ENCODE data around the gene OR14J1. TPM values are rescaled to one million over a fixed set of nuclear protein-coding genes. Genes with fewer than 3 reads are reported as not detected.
"Not testable (repeated sequence)": the region's sequence is repeated elsewhere in the genome, so short reads cannot be mapped to it uniquely, and the experiment has no call there.

Gene OR14J1
- polyA plus RNA-seq, 3 donors: not detected

DNA sequence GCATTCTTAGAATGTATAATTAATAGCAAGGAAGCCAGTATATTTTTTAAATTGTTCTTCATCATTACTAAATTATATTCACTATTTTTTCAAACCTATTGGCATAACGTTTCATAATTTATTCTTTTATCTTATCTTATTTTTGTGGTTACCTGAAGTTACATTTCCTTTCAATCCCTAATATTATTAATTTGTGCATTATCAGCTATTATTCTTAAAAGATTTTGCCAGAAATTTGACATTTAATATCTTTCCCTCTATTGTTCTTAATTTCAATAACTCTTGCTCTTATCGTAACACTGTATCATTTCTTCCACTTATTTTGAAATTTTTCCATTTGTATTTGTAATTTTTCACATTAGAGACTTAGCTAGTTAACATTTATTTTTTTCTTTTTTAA is 18.4 kb downstream of the OR14J1 start:
- Histone ChIP-seq H3K27me3 (ENCODE audit: control insufficient read depth in 2 of 2, insufficient read depth in 2 of 2, low read length in 2 of 2) (no peaks in the 10 kb centered on the region), H3K27ac (ENCODE audit: low read depth in 1 of 2, low read length in 2 of 2) (no peak overlapping the region), H4K20me1 (ENCODE audit: insufficient read depth, low read length) (no peaks in the 10 kb centered on the region), H3K4me2 (replicated peaks; ENCODE audit: extremely low read depth, low read length, poor library complexity, severe bottlenecking) (no peak overlapping the region), H3K36me3 (replicated peaks in 1 of 2; ENCODE audit: control insufficient read depth in 1 of 2, insufficient read depth in 2 of 2, low read length in 2 of 2) (no peaks in the 10 kb centered on the region), H3K4me3 (replicated peaks in 1 of 3; ENCODE audit: low read depth in 2 of 3, low read length in 3 of 3) (no peak overlapping the region), H3K9ac (ENCODE audit: insufficient read depth, low read length, poor library complexity, severe bottlenecking) (no peak overlapping the region), H3K79me2 (ENCODE audit: insufficient read depth, low read length) (no peaks in the 10 kb centered on the region), H3K9me3 (replicated peaks in 1 of 2; ENCODE audit: control insufficient read depth in 1 of 2, insufficient read depth in 1 of 2, low read length in 2 of 2) (no peaks in the 10 kb centered on the region), H2AFZ (ENCODE audit: insufficient read depth, low read depth, low read length, poor library complexity, severe bottlenecking) (no peak overlapping the region), H3K4me1 (ENCODE audit: control insufficient read depth in 1 of 2, insufficient read depth in 2 of 2, low read length in 2 of 2) (no peaks in the 10 kb centered on the region)
- intact Hi-C loops (cut with micrococcal nuclease): no loop called here
- no peak overlapping the region for H3K27ac Mint-ChIP-seq
- DNase-seq: no peak
- TF ChIP-seq, protein P1, sequence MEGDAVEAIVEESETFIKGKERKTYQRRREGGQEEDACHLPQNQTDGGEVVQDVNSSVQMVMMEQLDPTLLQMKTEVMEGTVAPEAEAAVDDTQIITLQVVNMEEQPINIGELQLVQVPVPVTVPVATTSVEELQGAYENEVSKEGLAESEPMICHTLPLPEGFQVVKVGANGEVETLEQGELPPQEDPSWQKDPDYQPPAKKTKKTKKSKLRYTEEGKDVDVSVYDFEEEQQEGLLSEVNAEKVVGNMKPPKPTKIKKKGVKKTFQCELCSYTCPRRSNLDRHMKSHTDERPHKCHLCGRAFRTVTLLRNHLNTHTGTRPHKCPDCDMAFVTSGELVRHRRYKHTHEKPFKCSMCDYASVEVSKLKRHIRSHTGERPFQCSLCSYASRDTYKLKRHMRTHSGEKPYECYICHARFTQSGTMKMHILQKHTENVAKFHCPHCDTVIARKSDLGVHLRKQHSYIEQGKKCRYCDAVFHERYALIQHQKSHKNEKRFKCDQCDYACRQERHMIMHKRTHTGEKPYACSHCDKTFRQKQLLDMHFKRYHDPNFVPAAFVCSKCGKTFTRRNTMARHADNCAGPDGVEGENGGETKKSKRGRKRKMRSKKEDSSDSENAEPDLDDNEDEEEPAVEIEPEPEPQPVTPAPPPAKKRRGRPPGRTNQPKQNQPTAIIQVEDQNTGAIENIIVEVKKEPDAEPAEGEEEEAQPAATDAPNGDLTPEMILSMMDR (IDR thresholded peaks at IDR 0.05): no peak
- peaks cover 0 to 3% (median 0%) of the 10 kb centered on the region in 7 donors for H3K9me3 Mint-ChIP-seq
- WGBS (ENCODE audit: insufficient coverage): no CpG with 5 or more reads among the region's 2 CpGs
- no peak overlapping the region for H3K4me3 Mint-ChIP-seq
- peaks cover 0 to 3% (median 2%) of the 10 kb centered on the region in 3 donors for H3K27me3 Mint-ChIP-seq (ENCODE audit: low read depth in 3 of 3)
- no peaks in the 10 kb centered on the region for H3K4me1 Mint-ChIP-seq
- no peaks in the 10 kb centered on the region for H3K36me3 Mint-ChIP-seq

DNA sequence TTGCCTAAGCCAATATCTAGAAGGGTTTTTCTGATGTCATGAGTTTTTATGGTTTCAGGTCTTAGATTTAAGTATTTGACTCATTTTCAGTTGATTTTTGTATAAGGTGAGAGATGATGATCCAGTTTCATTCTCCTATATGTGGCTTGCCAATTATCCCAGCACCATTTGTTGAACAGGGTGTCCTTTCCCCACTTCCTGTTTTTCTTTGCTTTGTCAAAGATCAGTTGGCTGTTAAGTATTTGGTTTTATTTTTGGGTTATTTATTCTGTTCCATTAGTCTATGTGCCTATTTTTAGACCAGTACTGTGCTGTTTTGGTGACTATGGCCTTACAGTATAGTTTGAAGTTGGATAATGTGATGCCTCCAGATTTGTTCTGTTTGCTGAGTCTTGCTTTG is 21.8 kb downstream of the OR14J1 start:
- DNase-seq; H3K79me2 ChIP-seq (ENCODE audit: insufficient read depth, low read length); H3K9me3 ChIP-seq (replicated peaks in 1 of 2; ENCODE audit: control insufficient read depth in 1 of 2, insufficient read depth in 1 of 2, low read length in 2 of 2); H3K27ac Mint-ChIP-seq; H3K4me2 ChIP-seq (replicated peaks; ENCODE audit: extremely low read depth, low read length, poor library complexity, severe bottlenecking); H3K4me1 Mint-ChIP-seq; H3K4me1 ChIP-seq (ENCODE audit: control insufficient read depth in 1 of 2, insufficient read depth in 2 of 2, low read length in 2 of 2); H3K27me3 Mint-ChIP-seq (ENCODE audit: low read depth in 3 of 3); H4K20me1 ChIP-seq (ENCODE audit: insufficient read depth, low read length); H3K27ac ChIP-seq (ENCODE audit: low read depth in 1 of 2, low read length in 2 of 2); H3K36me3 Mint-ChIP-seq; H3K4me3 Mint-ChIP-seq; H2AFZ ChIP-seq (ENCODE audit: insufficient read depth, low read depth, low read length, poor library complexity, severe bottlenecking); H3K4me3 ChIP-seq (replicated peaks in 1 of 3; ENCODE audit: low read depth in 2 of 3, low read length in 3 of 3); intact Hi-C loops (cut with micrococcal nuclease); H3K9ac ChIP-seq (ENCODE audit: insufficient read depth, low read length, poor library complexity, severe bottlenecking); H3K27me3 ChIP-seq (ENCODE audit: control insufficient read depth in 2 of 2, insufficient read depth in 2 of 2, low read length in 2 of 2); H3K36me3 ChIP-seq (replicated peaks in 1 of 2; ENCODE audit: control insufficient read depth in 1 of 2, insufficient read depth in 2 of 2, low read length in 2 of 2); H3K9me3 Mint-ChIP-seq: not testable (repeated sequence)
